Caco-2 (cell line): ENCODE results near the gene MEF2D. TPM values are rescaled to one million over a fixed set of nuclear protein-coding genes. Genes with fewer than 3 reads are reported as not detected.

Experiments used
- BruUV-seq: library from RNA; stranded (reverse); fragments of 400-500 nt; replicated peaks from 2 replicates; lab custom pipeline; 2021; lab: Mats Ljungman, UMichigan
- CTCF ChIA-PET: fragments of 300-600 bp; sonication (Branson Sonifier 250); formaldehyde crosslinking; loops from one replicate; lab custom pipeline; 2022; ENCODE audit warnings: antibody characterized with exemption; lab: Charles Lee
- POLR2A ChIA-PET: fragments of 300-600 bp; sonication (Branson Sonifier 250); formaldehyde crosslinking; loops from one replicate; lab custom pipeline; 2022; ENCODE audit warnings: antibody characterized with exemption; lab: Charles Lee
- DNase-seq, 2 experiments: peaks; one replicate each; pipeline versions ENCODE4 v3.0.0 to v3.0.0-alpha.2; 2020 to 2022
- H3K27me3 ChIP-seq: replicated peaks from 2 replicates; pipeline ENCODE4 v1.6.0; 2011; ENCODE audit warnings: low read length; ENCODE audit not compliant: control insufficient read depth, insufficient read depth
- H3K36me3 ChIP-seq: 2 replicates; pipeline ENCODE4 v1.5.1; 2011; ENCODE audit warnings: low read length; ENCODE audit not compliant: control insufficient read depth, insufficient read depth
- H3K4me1 ChIP-seq: fragments of 250-450 bp; sonication (Bioruptor Pico); 2 replicates; pipeline ENCODE4 v1.5.1; 2020; ENCODE audit warnings: mild to moderate bottlenecking
- H3K4me3 ChIP-seq: 2 replicates; pipeline ENCODE4 v1.5.1; 2011; ENCODE audit warnings: low read depth, mild to moderate bottlenecking, control low read depth, low read length
- H3K9me3 ChIP-seq: fragments of 250-450 bp; sonication (Bioruptor Pico); 2 replicates; pipeline ENCODE4 v1.5.1; 2020; ENCODE audit warnings: mild to moderate bottlenecking, moderate library complexity
- H3K27ac Mint-ChIP-seq: one replicate; pipeline ENCODE4 v1.8.0; 2022; ENCODE audit warnings: mixed read lengths; ENCODE audit not compliant: unreplicated experiment
- H3K27me3 Mint-ChIP-seq: one replicate; pipeline ENCODE4 v1.8.0; 2022; ENCODE audit warnings: mixed read lengths; ENCODE audit not compliant: insufficient read depth, unreplicated experiment
- H3K36me3 Mint-ChIP-seq: one replicate; pipeline ENCODE4 v1.8.0; 2022; ENCODE audit warnings: mild to moderate bottlenecking, mixed read lengths; ENCODE audit not compliant: insufficient read depth, unreplicated experiment
- H3K4me1 Mint-ChIP-seq: one replicate; pipeline ENCODE4 v1.8.0; 2022; ENCODE audit warnings: low read depth, mixed read lengths; ENCODE audit not compliant: unreplicated experiment
- H3K4me3 Mint-ChIP-seq: one replicate; pipeline ENCODE4 v1.8.0; 2022; ENCODE audit warnings: mild to moderate bottlenecking, moderate library complexity, mixed read lengths; ENCODE audit not compliant: unreplicated experiment
- H3K9me3 Mint-ChIP-seq: one replicate; pipeline ENCODE4 v1.8.0; 2022; ENCODE audit warnings: mixed read lengths; ENCODE audit not compliant: unreplicated experiment
- intact Hi-C: fragments of 100-400 bp; cut with micrococcal nuclease; formaldehyde crosslinking; loops from one replicate; pipeline ENCODE4 v1.10.0; 2022; ENCODE audit not compliant: unreplicated experiment
- total RNA-seq: library from RNA; stranded (reverse); gene quantifications from 2 replicates; pipeline ENCODE4 v1.2.3, GENCODE V29; 2022
- TF ChIP-seq, protein P1 (sequence below), 2 experiments: fragments of 200-600 bp in 1 of 2; IDR thresholded peaks; 1 replicate in 1 of 2; 2 replicates in 1 of 2; pipeline versions ENCODE4 v1.5.1 to v1.8.0; 2011 to 2022; ENCODE audit warnings: antibody characterized with exemption in 1 of 2, control low read depth in 1 of 2, inconsistent platforms in 1 of 2, low read depth in 1 of 2, low read length in 1 of 2, mild to moderate bottlenecking in 1 of 2, moderate library complexity in 1 of 2; ENCODE audit not compliant: insufficient read depth in 1 of 2, severe bottlenecking in 1 of 2, unreplicated experiment in 1 of 2

Gene MEF2D
- total RNA-seq, 1 experiment from 2014 or later = 18.6 TPM

DNA sequence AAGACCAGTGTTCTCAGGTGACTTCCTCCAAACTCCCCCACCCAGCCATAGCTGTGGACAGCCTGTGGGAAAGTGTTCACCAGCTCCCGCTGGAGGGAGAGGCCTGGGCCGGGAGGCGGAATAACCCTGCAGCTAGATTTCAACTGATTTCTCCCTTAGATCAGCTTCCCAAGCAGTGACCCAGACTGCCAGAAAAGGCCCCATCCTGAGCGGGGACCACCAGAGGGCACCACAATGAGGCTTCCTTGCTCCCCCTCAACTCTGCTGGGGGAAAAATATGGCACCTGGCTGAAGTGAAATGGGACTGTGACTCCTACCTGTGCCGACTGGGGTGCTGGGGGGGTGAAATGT, 80.7 kb downstream of the MEF2D start:
- Mint-ChIP-seq H3K27ac (no peak overlapping the region), H3K4me3 (peak overlapping the region; percentile 80), H3K4me1 (peaks cover 16% of the 10 kb centered on the region), H3K36me3 (peaks cover 12% of the 10 kb centered on the region), H3K9me3 (no peaks in the 10 kb centered on the region), H3K27me3 (peaks cover 10% of the 10 kb centered on the region)
- TF ChIP-seq, protein P1, sequence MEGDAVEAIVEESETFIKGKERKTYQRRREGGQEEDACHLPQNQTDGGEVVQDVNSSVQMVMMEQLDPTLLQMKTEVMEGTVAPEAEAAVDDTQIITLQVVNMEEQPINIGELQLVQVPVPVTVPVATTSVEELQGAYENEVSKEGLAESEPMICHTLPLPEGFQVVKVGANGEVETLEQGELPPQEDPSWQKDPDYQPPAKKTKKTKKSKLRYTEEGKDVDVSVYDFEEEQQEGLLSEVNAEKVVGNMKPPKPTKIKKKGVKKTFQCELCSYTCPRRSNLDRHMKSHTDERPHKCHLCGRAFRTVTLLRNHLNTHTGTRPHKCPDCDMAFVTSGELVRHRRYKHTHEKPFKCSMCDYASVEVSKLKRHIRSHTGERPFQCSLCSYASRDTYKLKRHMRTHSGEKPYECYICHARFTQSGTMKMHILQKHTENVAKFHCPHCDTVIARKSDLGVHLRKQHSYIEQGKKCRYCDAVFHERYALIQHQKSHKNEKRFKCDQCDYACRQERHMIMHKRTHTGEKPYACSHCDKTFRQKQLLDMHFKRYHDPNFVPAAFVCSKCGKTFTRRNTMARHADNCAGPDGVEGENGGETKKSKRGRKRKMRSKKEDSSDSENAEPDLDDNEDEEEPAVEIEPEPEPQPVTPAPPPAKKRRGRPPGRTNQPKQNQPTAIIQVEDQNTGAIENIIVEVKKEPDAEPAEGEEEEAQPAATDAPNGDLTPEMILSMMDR (IDR thresholded peaks at IDR 0.05; ENCODE audit: insufficient read depth in 1 of 2, low read depth in 1 of 2, low read length in 1 of 2, severe bottlenecking in 1 of 2, unreplicated experiment in 1 of 2) = peak; percentile 46 to 80
- no peaks in the 10 kb centered on the region for H3K9me3 ChIP-seq
- intact Hi-C loops = loop anchor here (1.0 to 2.0 kb wide), 3 partner anchors 24 to 45 kb away; no protein-coding TSS in a partner anchor
- ChIA-PET POLR2A (no interaction called here), CTCF (interaction anchor here (0.5 to 2.4 kb wide), 9 partner anchors 10 to 205 kb away, joined by 3 to 28 read pairs (median 3); no protein-coding TSS in a partner anchor)
- no peaks in the 10 kb centered on the region; the same call in 1 of the 2 replicates for H3K27me3 ChIP-seq
- peak; percentile 49 to 70 for DNase-seq
- H3K4me3 ChIP-seq = peak overlapping the region; percentile 47
- no peaks in the 10 kb centered on the region for H3K36me3 ChIP-seq
- no TSS peak for BruUV-seq
- peaks cover 41% of the 10 kb centered on the region for H3K4me1 ChIP-seq

DNA sequence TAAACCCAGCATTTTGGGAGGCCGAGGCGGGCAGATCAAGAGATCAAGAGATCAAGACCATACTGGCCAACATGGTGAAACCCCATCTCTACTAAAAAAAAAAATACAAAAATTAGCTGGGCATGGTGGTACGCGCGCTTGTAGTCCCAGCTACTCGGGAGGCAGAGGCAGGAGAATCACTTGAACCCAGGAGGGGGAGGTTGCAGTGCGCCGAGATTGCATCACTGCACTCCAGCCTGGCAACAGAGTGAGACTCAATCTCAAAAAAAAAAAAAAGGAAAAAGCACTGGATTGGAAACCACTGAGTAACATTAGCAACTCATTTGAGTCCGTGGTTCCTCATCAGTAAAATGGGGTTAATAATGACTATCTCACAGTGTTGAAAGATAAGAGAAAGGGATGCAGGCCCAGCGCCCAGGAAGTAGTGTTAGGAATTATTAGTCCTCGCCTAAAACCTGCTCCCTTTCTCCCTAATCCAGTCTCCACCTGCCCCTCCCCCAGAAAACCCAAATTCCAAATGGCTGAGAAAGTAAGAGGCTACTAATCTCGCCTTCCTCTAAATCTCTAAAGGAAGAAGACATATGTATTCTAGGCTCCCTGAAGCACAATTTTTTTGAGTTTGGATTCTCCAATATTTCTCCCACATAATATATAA, 82.0 kb downstream of the MEF2D start:
- H3K9me3 ChIP-seq = no peaks in the 10 kb centered on the region
- H3K9me3 Mint-ChIP-seq = no peaks in the 10 kb centered on the region
- TF ChIP-seq, protein P1 (IDR thresholded peaks at IDR 0.05; ENCODE audit: insufficient read depth in 1 of 2, low read depth in 1 of 2, low read length in 1 of 2, severe bottlenecking in 1 of 2, unreplicated experiment in 1 of 2) = no peak
- no peaks in the 10 kb centered on the region for H3K36me3 ChIP-seq
- DNase-seq = no peak
- ChIA-PET CTCF (interaction anchor here (0.9 to 2.4 kb wide), 3 partner anchors 27 to 39 kb away, joined by 3 to 28 read pairs (median 11); no protein-coding TSS in a partner anchor), POLR2A (no interaction called here)
- H3K27me3 ChIP-seq = no peaks in the 10 kb centered on the region; the same call in 1 of the 2 replicates
- peaks cover 16% of the 10 kb centered on the region for H3K4me1 Mint-ChIP-seq
- intact Hi-C loops = no loop called here
- H3K4me3 ChIP-seq = no peak overlapping the region
- peaks cover 3% of the 10 kb centered on the region for H3K27me3 Mint-ChIP-seq
- BruUV-seq = no TSS peak
- H3K27ac Mint-ChIP-seq = no peak overlapping the region
- peaks cover 41% of the 10 kb centered on the region for H3K4me1 ChIP-seq
- H3K4me3 Mint-ChIP-seq = no peak overlapping the region
- H3K36me3 Mint-ChIP-seq = peaks cover 12% of the 10 kb centered on the region

DNA sequence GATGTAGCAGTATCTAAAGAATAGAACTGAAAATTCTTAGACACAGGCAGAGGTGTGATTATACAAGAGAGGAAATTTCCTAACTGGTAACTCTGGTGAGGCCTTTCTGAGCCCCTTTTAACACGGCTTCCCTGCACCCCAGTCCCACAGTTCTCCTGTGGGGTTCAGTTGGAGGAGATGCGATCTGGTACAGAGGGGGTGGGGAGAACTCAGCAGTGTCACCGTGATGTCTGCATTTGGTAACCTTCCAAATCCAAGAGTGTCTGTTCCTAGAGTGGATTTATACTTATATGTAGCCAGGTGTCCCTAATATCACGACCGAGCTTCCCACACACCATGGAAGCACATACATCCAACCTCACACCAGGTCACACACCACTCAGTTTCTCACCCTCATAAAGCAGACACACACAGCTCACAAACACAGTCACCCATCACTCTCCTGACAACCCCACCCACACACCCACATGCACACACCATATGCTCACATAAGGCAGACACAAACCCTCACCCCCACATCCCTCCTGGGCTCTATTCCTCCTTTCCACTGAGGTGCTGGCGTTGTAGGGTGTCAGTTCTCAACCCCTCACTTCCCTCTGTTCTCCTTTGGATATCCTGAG, 83.1 kb downstream of the MEF2D start:
- H3K27me3 ChIP-seq = no peaks in the 10 kb centered on the region; the same call in 1 of the 2 replicates
- TF ChIP-seq, protein P1 (IDR thresholded peaks at IDR 0.05; ENCODE audit: insufficient read depth in 1 of 2, low read depth in 1 of 2, low read length in 1 of 2, severe bottlenecking in 1 of 2, unreplicated experiment in 1 of 2) = no peak
- no peak overlapping the region for H3K4me3 ChIP-seq
- no peaks in the 10 kb centered on the region for H3K36me3 ChIP-seq
- POLR2A ChIA-PET = no interaction called here
- DNase-seq = no peak
- no TSS peak for BruUV-seq
- Mint-ChIP-seq H3K4me3 (no peak overlapping the region), H3K36me3 (peaks cover 12% of the 10 kb centered on the region), H3K27ac (no peak overlapping the region), H3K9me3 (no peaks in the 10 kb centered on the region), H3K4me1 (peaks cover 16% of the 10 kb centered on the region), H3K27me3 (peaks cover 3% of the 10 kb centered on the region)
- H3K9me3 ChIP-seq = no peaks in the 10 kb centered on the region
- H3K4me1 ChIP-seq = peaks cover 32% of the 10 kb centered on the region
- CTCF ChIA-PET = interaction anchor here (0.9 to 1.0 kb wide), 2 partner anchors 32 to 40 kb away, joined by 3 to 4 read pairs; no protein-coding TSS in a partner anchor
- intact Hi-C loops = no loop called here
